Measurements from ENCODE around the gene R3HDM4. TPM values are rescaled to one million over a fixed set of nuclear protein-coding genes. Genes with fewer than 3 reads are reported as not detected.

R3HDM4 gene
- total RNA-seq, 1 donor from 2014 or later: 20.0 TPM

GRCh38 chr19:934197-934840 is 21.3 kb upstream of the R3HDM4 start:
- intact Hi-C loops (cut with micrococcal nuclease): no loop called here
- DNase-seq (no peak), ATAC-seq (no peak)

GRCh38 chr19:933553-933882 is 20.5 kb upstream of the R3HDM4 start:
- no peak for ATAC-seq
- no peak for DNase-seq
- intact Hi-C loops (cut with micrococcal nuclease): no loop called here

- intact Hi-C loops (cut with micrococcal nuclease): no loop called here
- DNase-seq (peak; percentile 89), ATAC-seq (peak; percentile 78)
Observed at GRCh38 chr19:932648-933552, 19.9 kb upstream of the R3HDM4 start.

GRCh38 chr19:931860-932647 is 19.0 kb upstream of the R3HDM4 start:
- intact Hi-C loops (cut with micrococcal nuclease): no loop called here
- no peak for DNase-seq
- no peak for ATAC-seq

- intact Hi-C loops (cut with micrococcal nuclease): no loop called here
- DNase-seq (no peak), ATAC-seq (no peak)
Observed at GRCh38 chr19:929891-930258, 16.9 kb upstream of the R3HDM4 start.

- ATAC-seq (no peak), DNase-seq (no peak)
- intact Hi-C loops (cut with micrococcal nuclease): no loop called here
Observed at GRCh38 chr19:929203-929890, 16.3 kb upstream of the R3HDM4 start.

GRCh38 chr19:928471-929202 is 15.6 kb upstream of the R3HDM4 start:
- no peak for ATAC-seq
- intact Hi-C loops (cut with micrococcal nuclease): no loop called here
- no peak for DNase-seq

- intact Hi-C loops (cut with micrococcal nuclease): no loop called here
- DNase-seq (no peak), ATAC-seq (no peak)
Observed at GRCh38 chr19:927780-928401, 14.9 kb upstream of the R3HDM4 start.

- DNase-seq (peak; percentile 56), ATAC-seq (no peak)
- intact Hi-C loops (cut with micrococcal nuclease): no loop called here
Observed at GRCh38 chr19:927351-927779, 14.3 kb upstream of the R3HDM4 start.

- ATAC-seq: peak; percentile 26
- peak; percentile 78 for DNase-seq
- intact Hi-C loops (cut with micrococcal nuclease): no loop called here
Observed at GRCh38 chr19:926589-927350, 13.8 kb upstream of the R3HDM4 start.

- DNase-seq: no peak
- intact Hi-C loops (cut with micrococcal nuclease): no loop called here
Observed at GRCh38 chr19:926323-926588, 13.2 kb upstream of the R3HDM4 start.

GRCh38 chr19:925526-926322 is 12.7 kb upstream of the R3HDM4 start, which contains the start of gene ARID3A:
ARID3A (plus strand) TSS chr19:926035; CDS start chr19:929529, 3,494 bp downstream.
- intact Hi-C loops (cut with micrococcal nuclease): no loop called here
- DNase-seq (peak; percentile 88), ATAC-seq (peak; percentile 82)

More at GRCh38 chr19:926323-926588, 13.2 kb upstream of the R3HDM4 start:
- ATAC-seq: no peak

- ATAC-seq: peak; percentile 64
- peak; percentile 63 for DNase-seq
- intact Hi-C loops (cut with micrococcal nuclease): no loop called here
Observed at GRCh38 chr19:925087-925525, 12.1 kb upstream of the R3HDM4 start.

- DNase-seq: no peak
- intact Hi-C loops (cut with micrococcal nuclease): loop anchor here (5.0 kb wide), 1 partner anchor 58 kb away; the partner anchor contains the start of gene WDR18
- ATAC-seq: no peak
Observed at GRCh38 chr19:924553-925086, 11.6 kb upstream of the R3HDM4 start.

GRCh38 chr19:920051-920864 is 7.2 kb upstream of the R3HDM4 start:
- ATAC-seq (no peak), DNase-seq (no peak)
- intact Hi-C loops (cut with micrococcal nuclease): loop anchor here (5.0 kb wide), 1 partner anchor 62 kb away; the partner anchor contains the start of gene WDR18

Measured in left ventricle myocardium superior (tissue), 1 donor.